NCI-H2196 treated with DMSO at 0.1 percent for 48 hours (cell line): ENCODE data around the gene ITPR1.

Source experiments
- DNase-seq: peaks from one replicate; lab custom pipeline; 2025; ENCODE audit not compliant: unreplicated experiment; lab: John Stamatoyannopoulos, UW

The ITPR1 gene

DNA sequence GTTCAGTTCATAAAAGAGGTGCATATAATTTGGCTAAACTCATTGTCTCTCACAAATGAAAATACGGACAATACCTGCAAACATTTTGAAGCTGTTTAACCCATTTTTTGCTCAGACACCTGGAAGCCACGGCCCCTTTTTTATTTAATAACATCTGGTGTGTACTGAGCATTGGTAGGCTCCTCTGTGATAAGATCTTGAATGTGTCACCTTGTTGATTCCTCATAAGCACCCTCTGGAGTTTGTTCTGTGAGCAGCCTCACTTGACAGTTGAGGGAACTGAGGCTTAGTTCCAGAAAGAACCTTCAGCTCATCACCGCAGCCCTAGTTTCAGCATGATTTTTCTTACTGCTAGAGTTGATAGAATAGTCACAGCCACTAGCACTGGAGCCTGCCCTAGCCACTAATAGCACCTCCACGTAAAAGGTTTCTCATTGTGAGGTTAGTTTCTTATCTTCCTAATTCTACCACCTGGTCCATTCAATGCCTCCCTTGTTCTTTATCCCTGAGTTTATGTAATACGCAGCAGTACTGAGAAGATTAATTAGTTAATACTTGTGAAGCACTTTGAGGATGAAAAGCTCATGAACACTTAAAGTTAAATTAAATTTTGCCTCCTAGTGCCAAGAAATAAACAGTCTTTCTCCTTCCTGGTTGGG, 71.9 kb downstream of the ITPR1 start:
- DNase-seq: no peak

DNA sequence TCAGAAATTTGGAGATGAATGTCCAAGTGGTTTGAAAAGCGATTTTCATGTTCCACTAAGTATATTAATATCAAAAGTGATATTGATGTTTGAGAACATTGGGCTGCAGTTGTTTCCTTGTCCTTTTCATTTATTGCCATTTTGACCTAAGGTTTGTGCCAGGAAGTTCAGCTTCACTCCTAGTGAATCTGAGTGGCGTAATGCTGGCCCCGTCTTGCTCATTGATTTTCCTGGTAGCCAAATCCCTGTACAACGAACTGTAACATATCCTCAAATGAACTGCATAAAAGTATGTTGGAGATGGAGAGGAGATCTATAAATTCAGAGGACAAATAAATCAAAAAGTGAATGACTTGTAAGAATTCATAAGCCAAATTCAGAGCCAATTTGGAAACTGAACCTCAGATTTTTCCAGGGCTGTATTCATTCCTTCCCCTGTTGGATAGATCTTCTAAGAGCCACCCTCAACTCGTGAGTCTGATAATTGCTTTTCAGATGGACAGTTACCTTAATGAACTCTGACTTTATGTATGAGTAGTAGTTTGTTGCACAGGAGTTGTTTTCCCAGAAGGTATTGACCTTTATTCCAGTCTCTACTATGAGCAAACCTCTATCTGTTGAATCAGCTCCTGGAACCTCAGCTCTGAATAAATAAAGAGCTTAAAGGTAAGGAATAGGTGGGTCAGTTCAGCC, 72.8 kb downstream of the ITPR1 start:
- no peak for DNase-seq

DNA sequence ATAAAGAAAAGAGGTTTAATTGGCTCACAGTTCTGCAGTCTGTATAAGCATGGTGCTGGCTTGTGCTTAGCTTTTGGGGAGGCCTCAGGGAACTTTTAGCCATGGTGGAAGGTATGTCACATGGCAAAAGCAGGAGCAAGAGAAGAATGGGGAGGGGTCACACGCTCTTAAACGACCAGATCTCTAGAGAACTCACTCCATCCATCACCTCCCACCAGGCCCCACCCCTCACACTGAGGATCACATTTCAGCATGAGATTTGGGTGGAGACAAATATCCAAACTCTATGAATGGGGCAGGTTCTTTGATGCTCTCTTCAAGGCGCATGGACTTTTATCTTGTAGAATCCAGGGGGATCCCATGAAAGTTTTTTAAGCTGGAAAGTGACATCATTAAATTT, 75.7 kb downstream of the ITPR1 start:
- no peak for DNase-seq

DNA sequence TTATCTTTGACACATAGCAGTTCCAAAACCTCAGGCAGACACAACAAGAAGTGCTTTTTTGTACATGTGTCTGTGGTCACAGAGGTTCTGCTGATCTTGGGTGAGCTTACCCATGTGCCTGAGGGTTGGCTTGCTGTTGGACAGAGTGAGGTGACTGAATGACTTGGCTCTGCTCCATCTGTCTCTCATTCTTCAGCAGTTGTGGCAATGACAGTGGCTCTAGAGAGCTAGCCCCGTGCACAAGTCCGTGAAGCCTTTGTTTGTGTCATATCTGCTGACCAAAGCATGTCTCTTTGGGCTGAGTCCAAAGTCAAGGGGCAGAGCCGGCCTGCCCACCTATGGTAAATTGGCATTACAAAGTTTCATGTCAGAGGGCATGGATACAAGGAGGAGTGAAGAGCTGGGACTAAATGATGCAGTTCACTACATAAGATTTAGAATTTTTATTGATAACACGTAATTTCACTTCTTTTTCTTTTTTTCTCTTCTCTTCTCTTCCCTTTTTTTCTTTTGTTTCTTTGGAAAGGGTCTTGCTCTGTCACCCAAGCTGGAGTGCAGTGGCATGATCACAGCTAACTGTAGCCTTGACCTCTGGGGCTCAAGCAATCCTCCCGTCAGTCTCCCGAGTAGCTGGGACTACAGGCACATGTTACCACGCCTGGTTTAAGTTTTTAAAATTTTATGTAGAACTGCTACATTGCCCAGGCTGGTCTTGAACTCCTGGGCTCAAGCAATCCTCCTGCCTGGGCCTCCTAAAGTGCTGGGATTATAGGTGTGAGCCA, 77.9 kb downstream of the ITPR1 start:
- DNase-seq: no peak

DNA sequence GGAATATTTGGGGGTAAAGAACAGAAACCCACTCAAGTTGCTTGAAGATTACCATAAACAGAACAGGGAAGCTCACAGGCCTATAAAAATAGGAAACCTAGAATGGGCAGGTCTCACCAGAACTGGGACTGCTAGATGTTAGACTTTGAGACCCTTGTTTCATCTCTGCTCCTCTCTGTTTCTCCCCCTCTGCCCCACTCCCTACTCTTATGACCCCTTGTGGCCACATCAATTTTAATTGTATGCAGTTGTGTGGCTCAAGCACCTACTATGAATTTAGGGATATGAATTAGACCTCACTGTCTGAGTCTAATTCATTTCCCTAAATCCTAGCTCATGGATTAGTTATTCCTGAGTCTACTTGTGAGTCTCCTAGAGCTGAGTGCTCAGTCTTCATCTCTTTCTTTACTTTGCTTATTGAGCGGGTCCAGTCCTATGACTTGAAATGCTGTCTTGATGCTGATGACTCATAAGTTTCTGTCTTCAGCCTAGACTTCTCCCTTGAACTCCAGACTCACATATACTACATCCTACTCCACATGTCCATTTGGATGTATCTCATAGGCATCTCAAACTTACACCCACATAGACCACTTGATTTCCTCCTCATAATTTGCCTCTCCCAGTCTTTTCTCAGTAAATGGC, 78.7 kb downstream of the ITPR1 start:
- no peak for DNase-seq

DNA sequence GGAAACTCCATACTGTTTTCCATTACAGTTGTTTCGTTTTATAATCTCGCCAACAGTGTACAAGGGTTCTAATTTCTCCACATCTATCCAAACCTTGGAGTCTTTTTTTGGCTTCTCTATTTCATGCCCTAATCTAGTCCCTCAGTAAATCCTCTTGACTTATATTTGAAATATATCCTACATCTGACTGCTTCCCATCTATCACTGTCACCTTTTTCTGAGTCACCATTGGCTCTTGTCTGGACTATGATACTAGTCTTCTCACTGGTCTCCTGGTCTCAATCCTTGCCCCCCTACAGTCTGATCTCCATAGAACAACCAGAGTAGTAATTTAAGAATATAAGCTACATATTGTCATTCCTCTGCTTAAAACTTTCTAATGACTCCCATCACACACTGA, 80.0 kb downstream of the ITPR1 start:
- no peak for DNase-seq

DNA sequence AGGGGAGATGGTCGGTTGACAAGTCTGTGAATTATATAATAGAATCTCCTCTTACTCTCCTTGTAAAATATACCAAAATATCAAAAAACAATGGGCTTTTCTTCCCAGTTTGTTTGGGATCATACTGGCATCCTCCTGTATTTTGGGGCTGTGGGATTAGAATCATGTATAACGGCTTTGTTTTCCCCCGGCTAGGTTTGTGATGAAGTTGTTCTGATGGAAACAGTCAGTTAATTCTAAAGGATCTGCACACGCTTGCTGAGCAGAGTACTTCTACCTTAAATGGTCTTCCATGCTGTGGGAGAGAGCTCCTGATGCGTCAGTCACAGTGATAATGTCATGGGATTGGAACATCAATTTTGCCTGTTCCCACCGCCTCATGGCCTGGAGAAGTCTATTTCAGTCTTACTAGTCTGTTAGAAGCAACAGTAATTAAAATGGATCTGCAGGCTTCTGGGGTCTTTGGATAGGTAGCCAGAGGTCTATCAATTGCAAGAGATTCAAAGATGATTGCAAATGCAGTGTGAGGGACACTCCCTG, 81.3 kb downstream of the ITPR1 start:
- DNase-seq: no peak

DNA sequence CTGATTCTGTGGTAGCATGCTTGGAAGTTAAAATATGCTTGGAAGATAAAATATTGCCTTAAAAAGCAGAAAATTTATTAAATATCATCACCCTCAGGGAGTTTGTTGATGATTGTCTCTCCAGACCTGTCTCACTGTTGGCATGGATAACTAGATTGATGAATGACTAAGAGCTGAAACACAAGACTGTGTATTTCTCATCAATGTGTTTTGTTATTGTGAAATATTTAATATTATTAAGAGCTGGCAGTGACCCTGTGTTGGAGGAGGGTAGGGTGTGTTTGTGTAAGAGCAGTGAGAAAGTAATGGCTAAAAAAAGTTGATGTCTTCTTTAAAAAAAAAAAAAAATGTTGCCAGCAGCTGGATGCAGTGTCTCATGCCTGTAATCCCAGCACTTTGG, 82.2 kb downstream of the ITPR1 start:
- no peak for DNase-seq

DNA sequence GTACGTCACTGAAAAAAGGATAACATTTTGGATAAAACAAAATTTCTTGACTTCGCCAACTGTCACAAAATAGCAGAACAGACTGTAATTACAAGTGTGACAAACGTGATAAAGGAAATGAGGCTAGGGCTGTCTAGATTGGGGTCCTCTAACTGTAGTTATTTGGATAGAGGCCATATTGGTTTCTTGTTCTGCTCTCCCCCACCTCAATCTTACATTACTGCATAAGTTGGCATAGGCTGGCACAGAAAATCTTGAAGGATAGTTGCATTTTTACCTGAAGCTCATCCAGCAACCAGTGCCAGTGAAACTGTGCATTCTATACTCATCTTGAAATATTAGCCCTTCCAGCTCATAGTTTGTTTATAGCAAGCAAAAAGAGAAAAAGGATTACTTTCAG, 84.6 kb downstream of the ITPR1 start:
- DNase-seq: no peak

DNA sequence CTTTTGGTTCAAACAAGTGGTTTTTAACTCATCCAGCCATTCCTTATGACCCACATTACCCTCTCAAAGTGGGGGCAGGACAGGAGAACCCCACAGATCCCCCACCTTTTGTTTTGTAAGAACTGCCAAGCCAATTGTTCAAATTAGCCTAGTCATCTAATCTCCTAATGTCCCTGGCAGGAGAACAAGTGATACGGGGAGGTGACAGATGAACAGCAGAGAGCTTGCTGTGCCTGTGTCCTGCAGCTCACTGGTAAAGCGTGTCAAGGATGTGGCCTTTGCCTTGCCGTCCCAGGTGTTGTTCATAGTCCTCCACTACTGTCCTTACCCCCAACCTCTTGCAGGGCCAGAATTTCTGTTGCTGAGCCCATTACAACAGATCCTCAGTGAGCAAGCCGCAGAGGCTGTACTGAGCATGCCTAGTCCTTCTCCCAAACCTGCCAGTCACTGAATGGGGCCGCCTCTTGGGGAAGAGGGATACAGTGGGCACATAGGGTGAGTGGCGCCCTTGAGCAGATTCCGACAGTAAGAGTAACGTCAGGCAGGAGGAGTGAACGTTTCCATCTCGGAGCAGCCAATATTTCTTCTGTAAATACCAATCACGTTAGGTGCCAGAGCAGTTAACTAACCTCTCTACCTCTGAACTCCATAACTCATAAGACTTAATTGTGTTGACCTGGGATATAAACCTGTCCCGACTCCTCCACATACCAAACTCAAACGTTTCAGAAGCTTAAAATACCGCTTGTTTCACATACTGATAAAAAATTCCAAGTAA, 87.4 kb downstream of the ITPR1 start:
- DNase-seq: no peak

DNA sequence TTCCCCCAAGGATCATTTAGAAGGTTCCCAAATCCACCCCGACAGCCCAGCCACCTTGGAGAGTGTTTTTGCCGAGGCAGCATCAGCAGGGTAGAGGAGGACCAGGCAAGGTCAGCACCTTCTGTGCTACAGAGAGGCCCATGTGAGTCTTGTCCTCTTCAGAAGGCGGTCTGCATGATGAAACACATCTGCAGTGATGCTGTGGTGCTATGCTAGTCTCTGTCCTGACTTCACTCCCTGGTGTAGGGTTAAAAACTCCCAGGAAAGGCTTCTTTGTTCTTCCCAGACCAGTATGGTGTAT, 87.9 kb downstream of the ITPR1 start:
- DNase-seq: no peak

DNA sequence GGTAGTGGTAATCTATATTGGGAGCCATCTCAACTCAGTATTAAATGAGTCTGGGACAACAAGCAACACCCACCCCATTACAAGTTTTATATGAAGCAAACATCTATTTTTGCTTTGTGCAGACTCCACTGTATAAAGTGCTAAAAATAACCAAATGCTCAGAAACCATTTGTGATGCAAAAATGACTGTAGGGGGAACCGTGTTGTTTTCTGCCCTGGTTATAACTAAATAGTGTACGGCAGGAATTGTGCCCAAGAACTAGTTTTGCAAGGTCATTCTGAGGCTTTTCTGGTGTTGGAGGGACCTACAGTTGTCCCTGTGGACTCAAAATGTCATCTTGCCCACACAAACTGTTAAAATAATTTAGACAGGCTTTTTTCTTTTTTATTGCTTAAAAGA, 88.3 kb downstream of the ITPR1 start:
- DNase-seq: no peak

DNA sequence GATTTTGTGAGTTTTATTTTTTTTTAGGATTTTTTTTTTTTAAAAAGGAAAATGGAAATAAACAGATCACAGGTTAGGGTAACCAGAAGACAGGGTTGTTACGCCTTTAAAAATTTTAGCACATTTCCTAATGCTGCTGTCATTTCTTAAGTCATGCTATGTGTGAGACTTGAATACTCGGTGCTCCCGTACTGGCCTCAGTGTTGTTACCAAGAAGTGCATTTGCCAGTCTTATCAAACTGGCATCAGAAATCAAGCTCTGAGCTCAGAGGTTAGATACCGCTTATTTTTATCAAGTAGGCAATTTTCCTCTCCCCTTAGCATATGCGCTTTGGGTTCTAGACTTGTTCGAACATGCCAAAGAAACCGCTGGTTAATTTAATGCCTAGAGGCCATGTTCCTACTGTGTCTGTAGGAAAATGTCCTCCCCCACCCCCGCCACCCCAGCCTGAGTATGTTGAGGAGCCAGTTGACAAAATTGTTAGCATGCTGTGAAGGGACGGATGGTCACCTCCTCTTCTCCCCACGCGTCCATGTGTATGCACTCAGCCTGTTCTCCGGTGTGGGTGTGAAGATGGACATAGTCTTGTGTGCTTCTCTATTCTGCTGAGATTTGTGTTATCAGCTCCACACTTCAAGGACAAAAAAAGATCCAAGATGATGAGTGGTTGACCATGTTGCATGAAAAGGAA, 88.9 kb downstream of the ITPR1 start:
- DNase-seq: no peak

DNA sequence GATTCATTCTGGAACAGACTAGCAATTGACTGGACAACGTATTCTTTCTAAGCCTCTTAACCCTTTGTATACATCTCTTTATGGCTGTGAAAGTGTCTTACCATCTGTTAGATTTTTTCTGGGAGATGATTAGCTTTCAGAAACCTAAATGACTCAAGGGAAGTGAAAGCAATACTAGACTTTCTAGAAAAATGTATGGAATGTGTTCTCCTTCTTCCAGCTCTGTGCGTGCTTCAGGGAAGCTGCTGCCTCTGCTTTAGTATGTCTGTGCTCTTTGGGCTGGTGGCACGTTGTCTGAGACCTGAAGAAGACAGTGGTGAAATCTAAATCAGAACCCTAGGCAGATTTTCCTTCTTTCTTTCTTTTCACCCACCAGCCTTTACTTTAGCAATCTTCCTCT, 89.5 kb downstream of the ITPR1 start:
- DNase-seq: no peak

DNA sequence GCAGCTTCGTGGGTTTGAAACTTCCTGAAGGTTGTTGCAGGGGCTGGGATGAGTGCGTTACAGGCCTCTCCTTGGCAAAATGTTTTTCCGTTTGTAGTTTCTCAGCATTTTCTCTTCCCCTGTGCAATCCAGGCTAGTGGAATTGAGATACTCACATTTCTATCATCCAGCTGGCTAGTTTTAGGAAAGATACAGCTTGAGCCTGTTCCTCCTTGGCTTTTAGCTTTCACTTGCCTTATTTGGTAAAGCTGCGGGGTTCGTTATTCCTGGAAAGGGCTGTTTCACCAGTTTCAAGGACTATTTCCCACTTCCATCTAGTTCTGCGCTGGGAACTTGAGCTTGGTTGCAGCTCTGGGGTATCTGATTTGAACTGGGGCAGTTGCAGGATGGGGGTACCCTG, 90.3 kb downstream of the ITPR1 start:
- DNase-seq: no peak

DNA sequence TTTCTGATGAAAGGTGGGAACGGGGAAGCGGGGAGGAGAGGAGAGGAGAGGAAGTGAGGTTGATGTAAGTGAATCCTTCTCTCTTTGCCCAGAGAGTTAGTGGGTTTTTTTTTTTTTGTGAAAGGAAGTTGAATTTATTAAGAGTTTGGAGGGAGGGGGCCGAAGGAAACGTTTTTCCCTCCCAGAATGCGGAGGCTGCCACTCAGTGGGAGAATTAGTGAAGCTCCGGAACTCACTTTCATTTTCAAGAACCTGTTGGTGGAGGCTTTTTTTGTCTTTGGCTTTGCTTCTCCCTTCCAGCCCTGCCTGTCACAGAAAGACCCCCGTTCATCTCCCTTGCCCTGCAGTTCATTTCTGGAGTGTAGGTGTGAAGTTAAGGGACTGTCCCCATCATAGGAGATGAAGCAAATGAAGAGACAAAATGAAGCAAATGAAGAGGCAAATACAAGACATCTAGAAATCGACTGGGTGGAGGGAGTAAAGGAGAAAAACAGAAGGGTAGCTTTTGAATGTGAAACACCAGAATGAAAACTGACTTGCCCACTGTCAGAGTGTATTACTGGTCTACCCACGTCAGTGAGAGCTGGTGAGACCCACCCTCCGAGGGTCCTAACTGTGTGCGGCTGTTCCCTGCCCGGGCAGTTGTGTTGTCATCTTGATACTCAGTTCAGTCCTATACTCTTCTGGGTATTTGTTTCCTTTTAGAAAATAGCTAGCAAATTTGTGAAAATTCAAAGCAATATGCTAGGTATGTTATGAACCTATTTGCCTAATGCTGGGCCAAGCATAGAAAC, 91.5 kb downstream of the ITPR1 start:
- DNase-seq: no peak

DNA sequence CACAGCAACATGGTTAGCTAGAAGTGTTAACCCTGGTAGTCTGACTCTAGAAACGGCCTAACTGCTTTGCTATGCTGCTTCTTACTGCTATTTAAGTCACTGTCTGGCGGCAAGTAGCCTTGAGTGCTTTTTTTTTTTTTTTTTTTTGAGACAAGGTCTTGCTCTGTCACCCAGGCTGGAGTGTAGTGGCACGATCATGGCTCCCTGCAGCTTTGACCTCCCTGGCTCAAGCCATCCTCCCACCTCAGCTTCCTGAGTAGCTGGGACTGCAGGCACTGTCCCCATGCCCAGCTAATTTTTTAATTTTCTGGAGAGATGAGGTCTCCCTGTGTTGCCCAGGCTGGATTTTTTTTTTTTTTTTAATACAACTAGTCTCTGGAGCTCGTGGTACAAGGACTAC, 93.2 kb downstream of the ITPR1 start:
- no peak for DNase-seq

DNA sequence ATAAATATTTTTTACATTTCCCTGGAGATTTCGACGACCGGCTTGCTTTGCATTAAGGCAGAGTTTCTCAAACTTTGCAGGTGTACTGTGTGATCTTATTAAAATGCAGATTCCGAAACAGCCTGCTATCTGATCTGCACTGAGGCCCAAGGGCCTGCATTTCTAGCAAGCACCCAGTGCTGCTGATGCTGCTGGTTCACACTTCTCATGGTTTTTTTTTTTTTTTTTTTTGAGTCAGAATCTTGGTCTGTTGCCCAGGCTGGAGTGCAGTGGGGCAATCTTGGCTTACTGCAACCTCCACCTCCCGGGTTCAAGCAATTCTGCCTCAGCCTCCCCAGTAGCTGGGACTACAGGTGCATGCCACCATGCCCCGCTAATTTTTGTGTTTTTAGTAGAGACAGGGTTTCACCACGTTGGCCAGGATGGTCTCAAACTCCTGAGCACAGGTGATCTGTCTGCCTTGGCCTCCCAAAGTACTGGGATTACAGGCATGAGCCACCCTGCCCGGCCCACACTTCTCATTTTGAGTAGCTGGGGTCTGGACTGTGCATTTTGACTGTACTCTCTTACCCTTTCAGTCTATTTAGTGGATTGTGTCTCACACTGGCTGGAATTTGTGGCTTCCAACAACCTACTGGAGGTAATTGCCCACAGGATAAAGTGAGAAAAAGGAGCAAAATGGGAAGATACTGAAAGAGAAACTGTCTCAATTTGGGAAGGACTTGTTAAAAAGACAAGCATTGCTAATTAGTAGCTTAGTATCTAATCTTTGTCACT, 94.1 kb downstream of the ITPR1 start:
- DNase-seq: no peak

DNA sequence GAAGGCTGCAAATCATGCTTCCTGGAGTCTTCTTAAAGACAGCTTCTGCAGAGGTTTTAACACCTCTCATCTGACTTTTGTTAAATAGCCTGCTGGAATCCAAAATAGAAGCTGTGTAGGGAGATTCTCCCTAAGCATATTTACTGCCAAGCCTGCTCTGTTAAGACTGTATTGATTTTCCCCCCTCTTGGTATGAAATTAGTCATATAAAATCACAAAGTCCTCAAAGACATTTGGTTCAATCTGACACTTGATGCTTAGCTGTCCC, 94.6 kb downstream of the ITPR1 start:
- DNase-seq: no peak
